ENCODE measurements around the gene STAT1.

Gene STAT1

DNA sequence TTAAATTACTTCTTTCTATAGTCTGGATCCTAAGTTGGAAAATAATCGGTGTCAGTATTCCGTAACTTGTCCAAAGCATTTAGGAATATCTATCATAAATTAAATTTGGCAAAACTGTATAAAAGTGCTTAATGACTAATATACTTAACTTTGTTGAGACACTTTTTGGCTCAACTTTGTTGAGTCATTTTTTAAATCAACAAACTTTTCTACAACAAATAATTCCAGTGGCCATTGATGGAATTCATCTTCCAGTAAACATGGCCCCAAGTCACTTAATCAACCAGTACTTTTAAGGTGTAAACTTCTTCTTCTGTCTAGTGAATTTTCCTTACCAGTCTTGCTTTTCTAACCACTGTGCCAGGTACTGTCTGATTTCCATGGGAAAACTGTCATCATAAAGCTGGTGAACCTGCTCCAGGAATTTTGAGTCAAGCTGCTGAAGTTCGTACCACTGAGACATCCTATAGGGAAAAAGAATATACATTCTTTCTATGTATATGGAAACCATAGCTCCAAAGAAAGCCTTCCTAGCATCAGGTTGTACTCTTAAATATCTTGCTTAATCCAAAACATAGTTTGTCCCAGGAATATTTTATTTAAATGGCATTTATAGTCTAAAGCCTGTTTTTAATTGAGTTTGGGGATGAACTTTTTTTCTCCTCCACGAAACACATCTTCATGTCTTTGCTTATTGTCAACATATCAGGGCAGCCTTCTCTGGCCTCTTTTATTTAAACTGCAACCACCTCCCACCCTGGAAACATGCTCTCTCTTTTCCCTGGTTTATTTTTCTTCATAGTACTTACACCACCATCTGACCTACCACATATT, 4.2 kb downstream of the STAT1 start:
- Histone ChIP-seq H3K27ac (no peak overlapping the region), H3K4me3 (no peak overlapping the region)
- no peak for TF ChIP-seq CTCF (IDR thresholded peaks at IDR 0.05)
- DNase-seq (ENCODE audit: low spot score), result no peak

DNA sequence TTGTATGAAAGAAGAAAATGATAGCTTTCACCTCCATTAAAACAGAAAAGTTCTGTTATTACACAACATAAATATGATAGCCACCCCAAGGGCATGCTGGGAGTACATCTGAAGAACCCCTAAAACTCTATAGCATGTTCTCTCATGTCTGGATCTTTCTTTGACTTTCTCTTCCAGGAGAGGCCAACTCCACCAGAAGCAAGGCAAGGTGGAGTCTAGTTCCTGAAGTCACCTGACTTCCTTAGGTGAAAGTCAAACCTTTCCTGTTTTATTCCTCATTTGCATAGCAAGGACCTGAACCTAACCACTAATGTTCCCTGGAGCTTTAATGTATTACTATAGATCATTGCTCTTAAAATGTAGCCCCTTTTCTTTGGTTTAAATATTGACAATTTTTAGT, 5.7 kb downstream of the STAT1 start:
- no peak for DNase-seq (ENCODE audit: low spot score)
- Histone ChIP-seq H3K27ac (no peak overlapping the region), H3K4me3 (no peak overlapping the region)
- TF ChIP-seq CTCF (IDR thresholded peaks at IDR 0.05), result no peak

- no peak overlapping the region for H3K4me3 ChIP-seq
- H3K27ac ChIP-seq, result no peak overlapping the region
- no peak for TF ChIP-seq CTCF (IDR thresholded peaks at IDR 0.05)
- no peak for DNase-seq (ENCODE audit: low spot score)
These were observed 6.8 kb downstream of the STAT1 start for GRCh38 chr2:191006997-191007783.

- Histone ChIP-seq H3K4me3 (no peak overlapping the region), H3K27ac (no peak overlapping the region)
- no peak for TF ChIP-seq CTCF (IDR thresholded peaks at IDR 0.05)
- no peak for DNase-seq (ENCODE audit: low spot score)
These were observed 7.7 kb downstream of the STAT1 start for GRCh38 chr2:191006297-191006696.

DNA sequence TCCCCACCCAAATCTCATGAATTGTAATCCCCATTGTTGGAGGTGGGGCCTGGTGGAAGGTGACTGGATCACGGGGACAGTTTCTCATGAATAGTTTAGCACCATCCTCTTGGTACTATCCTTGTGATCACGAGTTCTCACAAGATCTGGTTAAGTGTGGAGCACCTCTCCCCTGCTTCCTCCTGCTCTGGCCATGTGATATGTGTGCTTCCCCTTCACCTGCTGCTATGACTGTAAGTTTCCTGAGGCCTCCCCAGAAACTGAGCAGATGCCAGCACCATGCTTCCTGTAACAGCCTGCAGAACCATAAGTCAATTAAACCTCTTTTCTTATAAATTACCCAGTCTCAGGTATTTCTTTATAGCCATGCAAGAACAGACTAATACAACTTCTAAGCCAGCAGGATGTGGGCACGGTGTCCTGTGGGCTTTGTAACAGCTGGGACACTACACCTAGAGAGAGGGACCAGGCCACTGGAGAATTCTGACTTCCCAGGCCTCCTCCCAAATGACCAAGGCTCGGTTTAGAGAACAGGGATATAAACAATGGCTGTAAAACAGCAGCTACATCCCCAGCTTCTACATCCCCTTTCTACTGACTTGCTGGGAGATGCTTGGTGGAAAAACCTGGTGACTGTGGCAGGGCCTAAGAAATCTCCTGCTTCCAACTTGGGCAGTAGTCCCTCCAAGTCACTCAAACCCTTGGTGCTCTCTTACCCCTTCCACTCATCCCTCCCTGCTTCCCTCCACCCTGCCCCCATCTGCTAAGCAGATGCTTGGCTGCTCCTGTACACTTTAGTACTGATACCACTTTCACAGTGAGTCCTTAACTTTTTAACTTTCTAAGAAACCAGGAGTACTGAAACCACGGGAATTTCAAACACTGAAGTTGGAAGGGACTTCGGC, 10.3 kb downstream of the STAT1 start:
- TF ChIP-seq CTCF (IDR thresholded peaks at IDR 0.05), result no peak
- H3K4me3 ChIP-seq, result no peak overlapping the region
- no peak overlapping the region for H3K27ac ChIP-seq
- DNase-seq (ENCODE audit: low spot score), result no peak

- no peak for DNase-seq (ENCODE audit: low spot score)
- TF ChIP-seq CTCF (IDR thresholded peaks at IDR 0.05), result no peak
- Histone ChIP-seq H3K27ac (no peak overlapping the region), H3K4me3 (no peak overlapping the region)
These were observed 12.3 kb downstream of the STAT1 start for GRCh38 chr2:191001624-191002023.
